ENCODE measurements around the gene LCN6.

The LCN6 gene

GRCh38 chr9:136741883-136742571, 6.3 kb downstream of the LCN6 start:
- peak; percentile 44 for DNase-seq

DNA sequence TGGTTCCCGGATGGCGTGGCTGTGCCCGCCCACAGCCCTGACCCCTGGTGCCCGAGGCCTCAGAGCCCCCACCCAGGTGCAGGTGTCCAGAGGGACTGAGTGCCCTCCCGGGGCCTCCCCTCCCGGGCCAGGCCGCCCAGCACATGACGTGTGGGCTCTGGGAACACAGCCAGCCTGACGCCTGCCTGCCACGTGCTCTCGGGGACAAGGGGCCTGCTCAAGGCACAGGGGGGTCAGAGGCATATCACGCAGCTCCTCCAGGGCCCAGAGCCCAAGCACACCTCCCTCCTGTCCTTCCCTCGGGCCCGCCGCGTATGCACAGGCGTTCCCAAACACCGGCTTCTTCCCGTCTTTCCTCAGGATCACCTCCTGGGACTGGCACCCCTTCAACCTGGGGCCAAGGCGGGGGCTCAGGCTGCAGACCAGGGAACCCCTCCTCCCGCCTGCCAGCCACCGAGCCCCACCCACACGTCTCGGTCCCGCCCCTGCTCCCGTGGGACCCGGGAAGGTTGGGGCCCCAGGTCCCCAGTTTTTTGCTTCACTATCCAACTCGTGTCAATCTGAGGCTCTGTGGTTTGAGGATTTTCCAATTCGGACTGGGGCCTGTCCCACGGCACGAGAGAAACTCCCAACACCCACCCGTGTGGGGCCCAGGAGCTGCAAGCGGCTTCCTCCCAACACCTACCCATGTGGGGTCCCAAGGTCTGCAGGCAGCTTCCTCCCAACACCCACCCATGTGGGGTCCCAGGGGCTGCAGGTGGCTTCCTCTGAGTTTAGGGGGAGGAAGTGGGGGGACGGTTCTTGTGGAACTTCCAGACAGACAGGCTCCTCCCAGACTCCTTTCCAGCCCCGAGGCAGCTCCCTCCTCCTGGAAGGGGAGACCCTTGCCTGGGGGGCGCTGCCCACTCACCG, 7.1 kb downstream of the LCN6 start:
- DNase-seq = peak; percentile 1

DNA sequence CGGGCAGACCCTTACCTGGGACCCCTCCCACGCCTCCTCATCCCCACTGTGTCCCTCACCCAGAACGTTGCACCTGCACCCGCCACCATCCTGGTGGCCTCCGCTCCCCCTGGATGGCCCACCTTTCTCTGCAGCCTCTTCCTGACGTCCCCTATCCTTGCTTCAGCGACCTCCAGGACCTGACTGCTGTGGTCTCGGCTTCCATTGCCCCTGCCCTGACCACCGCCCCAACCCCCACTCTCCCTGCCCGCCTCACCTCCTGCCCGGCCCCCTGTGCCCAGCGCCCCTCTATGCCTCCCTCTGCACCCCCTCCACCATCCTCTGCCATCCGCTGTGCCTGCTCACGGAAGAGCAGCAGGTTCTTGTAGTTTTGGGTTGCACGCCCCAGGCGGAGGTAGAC, 7.8 kb downstream of the LCN6 start:
- no peak for DNase-seq

DNA sequence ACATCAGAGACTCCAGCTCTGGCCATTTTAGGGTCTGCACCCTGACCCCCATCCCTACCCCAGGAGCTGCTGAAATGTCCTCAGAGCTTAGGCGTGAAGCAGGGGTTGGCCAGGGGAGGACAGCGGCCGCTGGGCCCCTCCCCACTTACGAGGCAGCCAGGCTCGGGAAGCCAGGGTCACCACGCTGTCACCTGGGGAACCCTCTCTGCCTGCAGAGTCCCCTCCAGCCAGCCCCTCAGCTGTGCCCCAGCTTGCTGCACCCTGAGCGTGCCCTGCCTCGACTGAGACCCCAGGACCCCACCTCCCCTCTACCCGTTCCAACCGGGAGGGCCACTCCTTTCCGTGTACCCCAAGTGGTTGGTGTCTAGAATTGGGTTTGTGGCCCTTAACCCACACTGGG, 8.3 kb downstream of the LCN6 start:
- no peak for DNase-seq

GRCh38 chr9:136739509-136739908, 8.8 kb downstream of the LCN6 start:
- DNase-seq = no peak

DNA sequence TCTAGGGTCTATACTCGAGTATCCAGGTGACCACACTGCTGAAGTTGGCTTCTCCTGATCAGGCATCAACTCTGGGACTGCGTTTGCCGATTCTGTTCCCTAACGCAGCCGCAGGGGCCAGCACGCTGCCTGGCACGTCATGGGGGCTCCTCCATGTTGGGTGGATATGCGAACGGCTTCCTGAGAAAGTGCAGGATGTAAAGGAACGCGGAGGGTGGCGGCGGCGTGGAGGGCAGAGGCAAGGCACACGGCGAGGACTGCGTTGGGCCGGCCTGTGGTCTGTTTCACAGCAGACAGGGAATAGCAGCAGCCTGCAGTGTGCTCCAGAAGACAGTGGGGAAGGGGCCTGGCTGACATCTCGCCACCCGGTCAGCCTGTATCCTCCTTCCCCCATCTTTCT, 9.4 kb downstream of the LCN6 start:
- no peak for DNase-seq

DNA sequence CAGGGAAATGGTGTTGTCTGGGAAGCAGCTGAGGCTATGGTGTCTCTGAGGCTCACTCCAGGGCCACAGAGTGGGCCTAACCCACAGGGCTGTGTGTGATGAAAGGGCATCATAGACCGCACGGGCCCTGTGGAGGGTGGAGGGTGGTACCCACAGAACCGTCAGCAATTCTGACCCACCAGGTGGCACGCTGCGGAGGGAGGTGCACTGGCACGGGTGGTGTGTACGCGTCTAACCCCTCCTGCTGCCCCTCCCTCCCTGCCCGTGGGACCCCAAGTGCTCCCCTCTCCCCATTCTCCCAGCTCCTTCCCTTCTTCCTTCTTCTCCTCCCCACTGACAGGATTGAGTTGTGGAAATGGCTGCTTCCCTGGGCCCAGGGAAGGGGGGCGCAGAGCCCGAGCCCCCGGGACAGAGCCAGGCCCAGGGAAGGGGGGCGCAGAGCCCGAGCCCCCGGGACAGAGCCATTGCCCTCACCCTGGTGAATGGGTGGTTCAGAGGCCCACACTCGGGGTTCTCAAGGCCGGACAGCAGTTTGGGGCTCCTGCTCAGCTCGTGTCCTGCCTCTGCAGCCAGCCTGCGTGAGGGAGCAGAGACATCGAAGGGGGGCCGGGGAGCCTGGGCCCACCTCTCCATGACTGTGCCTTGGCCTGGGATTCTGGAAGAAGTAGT, 12.4 kb downstream of the LCN6 start:
- DNase-seq = no peak

DNA sequence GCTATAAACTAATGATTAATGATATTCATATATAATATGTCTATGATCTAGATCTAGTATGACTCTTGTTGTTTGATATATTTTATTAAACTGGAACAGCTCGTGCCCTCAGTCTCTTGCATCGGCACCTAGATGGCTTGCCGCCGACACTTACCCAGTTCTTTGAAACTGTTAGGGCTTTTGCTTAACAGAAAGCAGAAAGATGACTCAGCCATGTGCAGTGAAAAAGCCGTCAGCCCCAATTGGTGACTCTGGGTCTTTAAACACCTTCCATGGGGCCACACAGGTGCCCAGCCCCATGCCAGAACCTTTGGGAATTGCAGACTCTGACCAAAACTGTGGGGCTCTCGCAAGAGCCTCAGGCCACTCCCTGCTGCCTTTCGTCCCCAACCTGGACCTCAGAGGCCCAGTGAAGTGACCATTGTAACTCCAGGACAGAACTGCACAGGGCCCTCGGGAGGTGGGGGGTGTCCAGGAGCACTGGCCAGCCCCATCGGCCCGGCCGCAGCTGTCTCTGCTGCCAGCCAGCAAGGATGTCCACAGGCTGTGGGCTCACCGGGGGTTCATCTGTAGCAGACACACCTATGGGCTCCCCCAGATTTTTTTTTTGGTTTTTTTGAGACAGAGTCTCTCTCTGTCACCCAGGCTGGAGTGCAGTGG, 13.4 kb downstream of the LCN6 start:
- DNase-seq = no peak

- no peak for DNase-seq
Observed at GRCh38 chr9:136733611-136734010, 14.7 kb downstream of the LCN6 start.

- no peak for DNase-seq
Observed at GRCh38 chr9:136732444-136733178, 15.7 kb downstream of the LCN6 start.

DNA sequence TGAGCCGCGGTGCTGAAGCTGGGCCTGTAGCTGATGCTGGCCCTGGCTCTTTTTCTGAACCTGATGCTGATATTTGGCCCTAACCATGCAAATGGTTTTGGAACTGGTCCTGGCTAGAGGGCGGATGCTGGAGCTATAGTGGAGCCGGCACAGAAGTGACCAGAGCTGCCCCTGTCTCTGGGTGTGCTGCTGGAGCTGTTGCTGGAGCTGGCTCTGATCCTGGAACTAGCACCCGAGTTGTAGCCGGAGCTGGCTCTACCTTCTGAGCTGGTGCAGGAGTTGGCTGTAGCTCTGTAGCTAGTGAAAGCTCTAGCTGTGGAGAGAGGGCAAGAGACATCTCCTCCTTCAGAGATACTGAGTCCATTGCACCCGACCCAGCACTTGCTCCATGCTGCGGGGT, 18.4 kb downstream of the LCN6 start:
- DNase-seq = no peak

DNA sequence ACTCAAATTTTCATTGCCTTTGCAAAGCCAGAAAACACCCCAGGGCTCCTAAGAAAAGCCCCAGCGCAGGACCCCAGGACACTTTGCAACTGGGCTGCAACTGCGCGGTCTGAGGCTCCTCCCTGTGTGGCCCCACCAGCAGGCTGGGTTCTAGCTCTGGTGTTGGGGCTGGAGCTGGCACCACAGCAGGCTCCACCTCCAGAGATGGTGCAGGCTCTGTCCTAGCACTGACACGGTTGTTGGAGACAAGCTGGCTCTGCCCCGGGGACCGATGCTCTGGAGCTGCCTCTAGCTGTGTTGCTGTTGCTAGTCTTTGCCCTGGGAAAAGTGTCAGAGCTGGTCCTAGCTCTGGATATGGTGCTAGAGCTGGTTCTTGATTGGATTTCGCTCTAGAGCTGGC, 19.2 kb downstream of the LCN6 start:
- no peak for DNase-seq

- peak; percentile 17 for DNase-seq
Observed at GRCh38 chr9:136728548-136729123, 19.7 kb downstream of the LCN6 start.

GRCh38 chr9:136728080-136728547, 20.2 kb downstream of the LCN6 start:
- DNase-seq = peak; percentile 85

DNA sequence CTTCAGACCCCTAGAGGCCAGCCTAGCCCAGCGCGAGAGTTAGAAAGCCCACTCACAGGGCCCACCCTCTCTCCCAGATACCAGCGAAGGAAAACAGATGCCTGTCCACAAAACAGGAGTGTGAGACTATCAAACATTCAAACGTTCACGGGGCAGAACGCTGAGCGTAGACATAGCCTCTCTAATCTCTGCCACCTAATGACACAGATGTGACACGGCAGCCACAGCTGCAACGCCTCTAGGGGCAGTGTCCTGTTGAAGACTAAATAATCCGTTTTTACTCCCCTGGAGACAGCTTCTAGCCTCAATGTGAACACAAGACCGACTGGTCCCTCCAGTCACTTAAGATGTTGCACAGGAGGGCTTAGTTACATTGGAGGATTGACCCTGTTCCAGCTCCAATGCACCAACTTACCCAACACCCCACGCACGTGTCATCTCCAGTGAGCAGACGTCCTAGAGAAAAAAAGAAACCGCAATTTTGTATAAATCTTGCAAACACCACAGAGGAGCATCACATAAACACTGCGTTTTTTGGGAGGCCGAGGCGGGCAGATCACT, 21.6 kb downstream of the LCN6 start:
- peak; percentile 56 for DNase-seq

DNA sequence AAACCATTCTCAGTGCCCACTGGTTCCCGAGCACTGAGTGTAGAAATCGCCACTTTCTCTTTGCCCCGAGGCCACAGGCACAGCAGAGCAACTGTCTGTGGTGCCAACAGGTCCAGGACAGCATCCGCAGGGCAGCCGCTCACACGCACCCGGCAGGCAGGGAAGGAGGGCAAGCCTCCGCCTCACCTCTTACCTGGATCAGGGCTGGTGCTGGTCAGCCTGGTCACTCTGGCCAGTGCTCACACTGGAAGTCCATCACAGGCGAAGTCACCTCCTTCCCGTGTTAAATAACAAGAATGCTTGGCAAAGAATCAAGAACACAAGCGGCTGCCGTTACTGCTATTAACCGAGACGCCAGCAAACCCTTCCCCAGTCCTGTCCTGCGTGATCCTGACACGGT, 22.2 kb downstream of the LCN6 start:
- no peak for DNase-seq

- no peak for DNase-seq
Observed at GRCh38 chr9:136725612-136726011, 22.7 kb downstream of the LCN6 start.

GRCh38 chr9:136724772-136725171, 23.6 kb downstream of the LCN6 start:
- no peak for DNase-seq

DNA sequence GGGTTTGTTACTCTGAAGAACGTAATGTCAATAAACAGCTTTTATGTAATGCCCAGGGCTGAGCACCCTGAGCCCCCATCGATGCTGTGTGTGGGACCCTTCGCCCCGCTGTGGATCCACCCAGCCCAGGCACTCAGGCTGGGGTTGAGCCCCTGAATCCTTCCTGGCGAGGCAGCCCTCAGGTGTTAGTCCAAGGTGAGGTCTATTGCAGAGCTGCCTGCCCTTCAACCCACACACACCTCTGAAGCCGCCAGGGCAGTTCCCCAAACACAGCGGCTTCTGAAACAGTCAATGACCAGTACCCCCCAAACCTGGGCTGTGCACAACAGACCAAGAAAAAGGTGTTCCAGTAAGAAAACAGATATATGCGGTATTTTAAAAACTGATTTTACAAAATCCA, 24.3 kb downstream of the LCN6 start:
- no peak for DNase-seq

- DNase-seq = no peak
Observed at GRCh38 chr9:136723362-136723976, 24.9 kb downstream of the LCN6 start.

DNA sequence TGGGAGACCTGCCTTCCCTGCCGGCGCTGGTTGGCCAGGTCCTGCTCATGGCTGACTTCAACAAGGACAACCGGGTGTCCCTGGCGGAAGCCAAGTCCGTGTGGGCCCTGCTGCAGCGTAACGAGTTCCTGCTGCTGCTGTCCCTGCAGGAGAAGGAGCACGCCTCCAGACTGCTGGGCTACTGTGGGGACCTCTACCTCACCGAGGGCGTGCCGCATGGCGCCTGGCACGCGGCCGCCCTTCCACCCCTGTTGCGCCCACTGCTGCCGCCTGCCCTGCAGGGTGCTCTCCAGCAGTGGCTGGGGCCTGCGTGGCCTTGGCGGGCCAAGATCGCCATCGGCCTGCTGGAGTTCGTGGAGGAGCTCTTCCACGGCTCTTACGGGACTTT, 25.4 kb downstream of the LCN6 start:
- no peak for DNase-seq
